Vagina (tissue), 2 donors: Measurements from ENCODE around the gene RALGAPA1. TPM values are rescaled to one million over a fixed set of nuclear protein-coding genes. Genes with fewer than 3 reads are reported as not detected.

Experiments
- DNase-seq, 2 donors: peaks; one replicate each; pipeline ENCODE4 v3.0.0-alpha.2; 2017; ENCODE audit errors: extremely low spot score in 2 of 2
- H3K27ac ChIP-seq: fragments of 200-600 bp; sonication (generic); one replicate; pipeline ENCODE4 v1.5.1; 2019
- H3K27me3 ChIP-seq: fragments of 200-600 bp; sonication (generic); one replicate; pipeline ENCODE4 v1.5.1; 2019
- H3K36me3 ChIP-seq, 2 donors: fragments of 200-600 bp; sonication (generic); one replicate each; pipeline ENCODE4 v1.5.1; 2017 to 2019
- H3K4me1 ChIP-seq: fragments of 200-600 bp; sonication (generic); one replicate; pipeline ENCODE4 v1.5.1; 2019
- H3K4me3 ChIP-seq, 2 donors: fragments of 200-600 bp; sonication (generic); 1 replicate in 1 of 2; 2 replicates in 1 of 2; pipeline ENCODE4 v1.5.1; 2016 to 2019
- H3K9me3 ChIP-seq: fragments of 200-600 bp; sonication (generic); one replicate; pipeline ENCODE4 v1.5.1; 2019
- POLR2A ChIP-seq, 2 donors: fragments of 450-650 bp; IDR thresholded peaks; one replicate each; pipeline ENCODE4 v1.6.1; 2017; ENCODE audit warnings: antibody characterized with exemption in 2 of 2, mild to moderate bottlenecking in 2 of 2, moderate library complexity in 2 of 2
- POLR2AphosphoS5 ChIP-seq, 2 donors: sonication (generic); formaldehyde crosslinking; IDR thresholded peaks; one replicate each; pipeline ENCODE4 v1.9.0; 2017; ENCODE audit warnings: antibody characterized with exemption in 2 of 2, mild to moderate bottlenecking in 2 of 2, low read depth in 1 of 2; ENCODE audit not compliant: insufficient read depth in 1 of 2
- intact Hi-C: fragments of 100-400 bp; cut with DNase I; formaldehyde crosslinking; loops from one replicate; pipeline ENCODE4 v1.15.1; 2023
- total RNA-seq: library from RNA; depleted of rRNA; stranded (reverse); fragments of >200 nt; gene quantifications from one replicate; pipeline ENCODE4 v1.2.3, GENCODE V29; 2016
- TF ChIP-seq, protein P1 (sequence below), 3 experiments: fragments of 450-650 bp in 2 of 3; fragments of 200-600 bp in 1 of 3; sonication (generic) in 1 of 3; IDR thresholded peaks; one replicate each; pipeline ENCODE4 v1.5.1; 2017 to 2019; ENCODE audit warnings: antibody characterized with exemption in 3 of 3, mild to moderate bottlenecking in 2 of 3, moderate library complexity in 2 of 3

Gene RALGAPA1
- total RNA-seq, 1 donor from 2014 or later: 77.8 TPM

DNA sequence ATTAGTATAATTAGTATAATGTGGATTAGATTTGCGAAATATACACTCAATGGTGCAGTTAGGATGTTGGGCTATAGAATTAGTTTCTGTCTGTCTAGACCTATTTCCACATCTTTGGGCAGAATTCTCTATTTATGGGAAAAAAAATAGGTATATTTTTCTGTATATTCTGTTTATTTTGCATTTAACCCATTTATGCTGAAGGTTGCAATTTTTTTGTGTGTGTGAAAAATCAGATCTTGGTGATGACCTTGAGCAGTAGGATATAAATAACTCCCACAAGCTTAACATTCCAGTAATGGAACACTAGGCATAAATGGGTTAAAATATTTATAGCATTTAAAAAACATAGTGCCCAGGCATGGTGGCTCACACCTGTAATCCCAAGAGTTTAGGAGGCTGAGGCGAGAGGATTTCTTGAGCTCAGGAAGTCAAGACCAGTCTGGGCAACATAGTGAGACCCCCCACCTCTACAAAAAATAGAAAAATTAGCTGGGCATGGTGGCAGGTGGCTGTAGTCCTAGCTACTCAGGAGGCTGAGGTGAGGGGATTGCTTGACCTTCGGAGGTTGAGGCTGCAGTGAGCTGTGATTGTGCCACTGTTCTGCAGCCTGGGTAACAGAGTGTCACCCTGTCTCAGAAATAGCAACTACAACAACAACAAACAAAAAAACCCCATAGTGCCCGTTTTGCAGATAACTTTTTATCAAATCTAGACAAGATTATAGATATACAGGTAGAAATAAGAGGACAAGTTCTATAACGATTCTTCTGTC, 26.3 kb upstream of the RALGAPA1 start:
- Histone ChIP-seq H3K27me3 (no peaks in the 10 kb centered on the region), H3K27ac (no peak overlapping the region), H3K4me1 (no peaks in the 10 kb centered on the region), H3K4me3 (no peak overlapping the region), H3K9me3 (no peaks in the 10 kb centered on the region), H3K36me3 (peaks cover 0 to 32% of the 10 kb centered on the region in 2 donors)
- intact Hi-C loops: no loop called here
- TF ChIP-seq POLR2A (IDR thresholded peaks at IDR 0.05) (no peak), POLR2AphosphoS5 (IDR thresholded peaks at IDR 0.05; ENCODE audit: insufficient read depth in 1 of 2, low read depth in 1 of 2) (no peak)
- TF ChIP-seq, protein P1, sequence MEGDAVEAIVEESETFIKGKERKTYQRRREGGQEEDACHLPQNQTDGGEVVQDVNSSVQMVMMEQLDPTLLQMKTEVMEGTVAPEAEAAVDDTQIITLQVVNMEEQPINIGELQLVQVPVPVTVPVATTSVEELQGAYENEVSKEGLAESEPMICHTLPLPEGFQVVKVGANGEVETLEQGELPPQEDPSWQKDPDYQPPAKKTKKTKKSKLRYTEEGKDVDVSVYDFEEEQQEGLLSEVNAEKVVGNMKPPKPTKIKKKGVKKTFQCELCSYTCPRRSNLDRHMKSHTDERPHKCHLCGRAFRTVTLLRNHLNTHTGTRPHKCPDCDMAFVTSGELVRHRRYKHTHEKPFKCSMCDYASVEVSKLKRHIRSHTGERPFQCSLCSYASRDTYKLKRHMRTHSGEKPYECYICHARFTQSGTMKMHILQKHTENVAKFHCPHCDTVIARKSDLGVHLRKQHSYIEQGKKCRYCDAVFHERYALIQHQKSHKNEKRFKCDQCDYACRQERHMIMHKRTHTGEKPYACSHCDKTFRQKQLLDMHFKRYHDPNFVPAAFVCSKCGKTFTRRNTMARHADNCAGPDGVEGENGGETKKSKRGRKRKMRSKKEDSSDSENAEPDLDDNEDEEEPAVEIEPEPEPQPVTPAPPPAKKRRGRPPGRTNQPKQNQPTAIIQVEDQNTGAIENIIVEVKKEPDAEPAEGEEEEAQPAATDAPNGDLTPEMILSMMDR (IDR thresholded peaks at IDR 0.05): no peak
- DNase-seq: no peak

DNA sequence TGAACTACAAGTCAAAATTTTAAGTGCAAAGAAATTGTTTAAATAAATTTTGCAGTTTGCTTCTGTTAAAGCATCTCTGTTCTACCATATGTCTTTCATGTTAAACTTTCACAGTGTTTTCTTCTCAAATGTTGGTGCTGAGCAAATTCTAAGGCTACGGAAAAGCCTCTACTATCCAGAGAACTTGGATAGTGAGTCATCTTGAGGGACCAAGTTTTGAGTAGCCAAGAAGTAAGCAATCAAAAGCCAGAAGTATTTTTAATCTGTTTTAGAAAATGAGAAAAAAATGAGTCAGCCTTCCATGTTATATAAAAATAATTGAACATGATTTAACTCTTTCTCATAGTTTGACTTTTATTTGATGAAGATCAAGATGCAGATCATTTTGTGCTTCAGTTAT, 20.4 kb upstream of the RALGAPA1 start:
- Histone ChIP-seq H3K9me3 (no peaks in the 10 kb centered on the region), H3K4me3 (no peak overlapping the region), H3K36me3 (peaks cover 0 to 4% of the 10 kb centered on the region in 2 donors), H3K27ac (no peak overlapping the region), H3K4me1 (peaks cover 17% of the 10 kb centered on the region), H3K27me3 (no peaks in the 10 kb centered on the region)
- no peak for DNase-seq
- TF ChIP-seq, protein P1 (IDR thresholded peaks at IDR 0.05): no peak
- TF ChIP-seq POLR2AphosphoS5 (IDR thresholded peaks at IDR 0.05; ENCODE audit: insufficient read depth in 1 of 2, low read depth in 1 of 2) (no peak), POLR2A (IDR thresholded peaks at IDR 0.05) (no peak)
- intact Hi-C loops: no loop called here

DNA sequence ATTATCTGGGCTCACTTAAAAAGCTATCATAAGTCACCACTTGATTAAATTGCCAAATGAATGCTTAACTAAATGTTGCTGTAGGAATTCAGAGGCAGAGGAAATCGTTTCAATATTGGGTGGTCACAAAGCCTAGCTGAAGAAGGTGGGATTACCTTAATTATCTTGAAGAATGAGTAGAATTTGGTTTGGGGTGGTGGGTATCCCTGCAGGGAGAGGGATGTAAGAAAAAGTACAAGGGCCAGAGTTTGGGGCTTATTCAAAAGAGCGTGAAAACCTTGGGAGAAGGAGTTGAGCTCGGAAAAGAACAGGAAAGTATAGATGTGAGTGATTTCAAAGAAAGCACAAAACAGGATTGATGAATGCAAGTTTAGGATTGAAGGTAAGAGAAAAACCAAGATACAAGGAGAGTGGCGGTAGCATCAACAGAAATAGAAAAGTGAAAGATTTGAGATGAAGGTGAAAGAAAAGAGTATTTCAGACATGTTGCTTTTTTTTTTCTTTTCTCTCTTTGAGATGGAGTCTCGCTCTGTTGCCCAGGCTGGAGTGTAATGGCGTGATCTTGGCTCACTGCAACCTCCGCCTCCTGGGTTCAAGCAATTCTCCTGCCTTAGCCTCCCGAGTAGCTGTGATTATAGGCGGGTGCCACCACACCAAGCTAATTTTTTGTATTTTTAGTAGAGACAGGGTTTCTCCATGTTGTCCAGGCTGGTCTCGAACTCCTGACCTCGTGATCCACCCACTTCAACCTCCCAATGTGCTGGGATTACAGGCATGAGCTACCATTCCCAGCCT, 18.8 kb upstream of the RALGAPA1 start:
- Histone ChIP-seq H3K9me3 (no peaks in the 10 kb centered on the region), H3K4me1 (peaks cover 17% of the 10 kb centered on the region), H3K27me3 (no peaks in the 10 kb centered on the region), H3K36me3 (peaks cover 0 to 1% of the 10 kb centered on the region in 2 donors), H3K27ac (no peak overlapping the region), H3K4me3 (peak overlapping the region in 1 of 2 donors; percentile 93)
- TF ChIP-seq POLR2AphosphoS5 (IDR thresholded peaks at IDR 0.05; ENCODE audit: insufficient read depth in 1 of 2, low read depth in 1 of 2) (no peak), POLR2A (IDR thresholded peaks at IDR 0.05) (no peak)
- TF ChIP-seq, protein P1 (IDR thresholded peaks at IDR 0.05): no peak
- DNase-seq: no peak
- intact Hi-C loops: no loop called here

DNA sequence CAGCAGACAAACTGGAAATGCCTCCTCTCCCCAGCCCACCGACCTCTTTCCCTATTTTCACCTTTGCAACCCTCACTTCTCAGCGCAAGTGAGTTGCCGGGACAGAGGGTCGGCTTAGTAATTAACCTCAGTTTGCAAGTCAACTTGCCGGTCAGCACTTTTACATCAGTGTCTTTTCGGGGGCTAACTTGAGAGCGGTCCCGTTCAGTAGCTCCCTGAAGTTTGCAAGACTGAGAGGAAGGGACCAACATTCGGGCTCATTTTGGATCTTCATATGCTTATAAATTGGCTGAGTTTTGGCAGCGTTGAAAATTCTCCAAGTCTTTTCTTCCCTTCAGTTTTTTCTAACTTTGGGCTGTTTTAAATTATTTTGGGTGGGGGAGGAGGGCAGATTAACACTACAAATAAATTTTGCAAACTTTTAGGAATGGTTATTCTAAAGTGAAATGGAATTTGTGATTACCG, 17.9 kb upstream of the RALGAPA1 start:
- H3K36me3 ChIP-seq: no peaks in the 10 kb centered on the region
- TF ChIP-seq POLR2AphosphoS5 (IDR thresholded peaks at IDR 0.05; ENCODE audit: insufficient read depth in 1 of 2, low read depth in 1 of 2): no peak
- peaks cover 17% of the 10 kb centered on the region for H3K4me1 ChIP-seq
- peak overlapping the region; percentile 93 to 96 for H3K4me3 ChIP-seq
- intact Hi-C loops: no loop called here
- no peaks in the 10 kb centered on the region for H3K27me3 ChIP-seq
- H3K27ac ChIP-seq: peak overlapping the region; percentile 98
- no peak for DNase-seq
- no peaks in the 10 kb centered on the region for H3K9me3 ChIP-seq

DNA sequence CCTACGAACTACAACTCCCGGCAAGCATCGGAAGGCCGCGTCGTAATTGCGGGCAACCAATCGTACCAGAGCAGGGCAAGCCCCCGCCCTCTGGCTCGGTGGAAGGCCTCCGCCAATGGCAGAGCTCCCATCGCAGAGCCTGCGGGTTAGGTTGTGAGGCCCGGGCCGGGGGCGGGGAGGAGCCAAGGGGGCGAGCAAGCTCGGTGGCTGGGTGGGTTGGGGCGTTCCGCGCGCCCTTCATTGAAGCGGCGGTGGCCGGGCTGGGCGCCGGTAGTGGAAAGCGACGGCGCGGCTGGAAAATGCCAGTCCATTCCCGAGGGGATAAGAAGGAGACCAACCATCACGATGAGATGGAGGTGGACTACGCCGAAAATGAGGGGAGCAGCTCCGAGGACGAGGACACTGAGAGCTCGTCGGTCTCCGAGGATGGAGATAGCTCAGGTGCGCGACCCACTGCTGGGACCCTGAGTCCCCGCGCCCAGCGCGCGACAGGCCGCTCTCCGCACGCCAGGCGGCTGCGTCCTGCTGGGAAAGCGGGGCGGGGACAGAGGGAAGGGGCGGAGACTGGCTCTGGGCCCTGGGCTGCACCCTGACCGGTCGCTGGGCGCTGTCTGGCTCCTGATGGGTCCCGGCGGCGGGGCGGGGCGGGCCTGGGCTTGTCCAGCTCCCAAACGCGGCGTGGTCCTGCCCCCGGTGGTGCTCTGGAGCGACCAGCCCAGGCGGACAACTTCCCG, 17.3 kb upstream of the RALGAPA1 start, which contains the start of gene BRMS1L:
TSS of gene BRMS1L (plus strand) at position 121 of the 734 bp plus-strand sequence. CDS start at position 300, 179 bp downstream.
- Histone ChIP-seq H3K4me3 (peak within 1 kb of the TSS; percentile 93 to 96), H3K27me3 (no peaks in the 10 kb centered on the region), H3K27ac (peak within 1 kb of the TSS; percentile 98), H3K9me3 (no peaks in the 10 kb centered on the region), H3K36me3 (no peaks in the 10 kb centered on the region), H3K4me1 (peaks cover 17% of the 10 kb centered on the region)
- intact Hi-C loops: no loop called here
- TF ChIP-seq POLR2AphosphoS5 (IDR thresholded peaks at IDR 0.05; ENCODE audit: insufficient read depth in 1 of 2, low read depth in 1 of 2) (peak; percentile 68 to 99), POLR2A (IDR thresholded peaks at IDR 0.05) (peak in 1 of 2 donors; percentile 74)
- TF ChIP-seq, protein P1 (IDR thresholded peaks at IDR 0.05): no peak
- DNase-seq: peak; percentile 98 to 99
